Epithelial cell of proximal tubule (primary cell): ENCODE measurements around the gene SOX4. TPM values are rescaled to one million over a fixed set of nuclear protein-coding genes. Genes with fewer than 3 reads are reported as not detected.

Experiments used
- DNase-seq: peaks from one replicate; pipeline ENCODE4 v3.0.0-alpha.2; 2011; ENCODE audit warnings: low read depth
- H3K4me3 ChIP-seq: 2 replicates; pipeline ENCODE4 v1.5.1; 2011; ENCODE audit warnings: low read depth, mild to moderate bottlenecking, low read length
- CTCF ChIP-seq: conservative IDR thresholded peaks from 2 replicates; pipeline ENCODE4 v1.5.1; 2012; ENCODE audit warnings: low read depth, mild to moderate bottlenecking, low read length
- total RNA-seq: library from RNA; depleted of rRNA; stranded (reverse); fragments of >200 nt; gene quantifications from 2 replicates; pipeline ENCODE4 v1.2.3, GENCODE V29; 2015

Gene SOX4
- total RNA-seq, 1 donor from 2014 or later: 105 TPM

GRCh38 chr6:21613809-21614208 is 20.3 kb downstream of the SOX4 start:
- H3K4me3 ChIP-seq: no peak overlapping the region
- DNase-seq: no peak
- no peak for TF ChIP-seq CTCF

- no peak for TF ChIP-seq CTCF
- DNase-seq: no peak
- H3K4me3 ChIP-seq: no peak overlapping the region
Measured at GRCh38 chr6:21614226-21614625, 20.7 kb downstream of the SOX4 start.

GRCh38 chr6:21615504-21615903 is 22.0 kb downstream of the SOX4 start:
- DNase-seq: no peak
- H3K4me3 ChIP-seq: no peak overlapping the region
- no peak for TF ChIP-seq CTCF

- TF ChIP-seq CTCF: no peak
- no peak for DNase-seq
- H3K4me3 ChIP-seq: no peak overlapping the region
Measured at GRCh38 chr6:21616005-21616404, 22.5 kb downstream of the SOX4 start.

- TF ChIP-seq CTCF: no peak
- no peak overlapping the region for H3K4me3 ChIP-seq
- DNase-seq: no peak
Measured at GRCh38 chr6:21625642-21626041, 32.1 kb downstream of the SOX4 start.

GRCh38 chr6:21626756-21627155 is 33.2 kb downstream of the SOX4 start:
- H3K4me3 ChIP-seq: no peak overlapping the region
- TF ChIP-seq CTCF: no peak
- DNase-seq: no peak

- H3K4me3 ChIP-seq: no peak overlapping the region
- DNase-seq: no peak
- no peak for TF ChIP-seq CTCF
Measured at GRCh38 chr6:21628160-21628559, 34.6 kb downstream of the SOX4 start.
